Mesenchymal stem cell (in vitro differentiated cells and primary cell): ENCODE results near the gene PCGF2. TPM values are rescaled to one million over a fixed set of nuclear protein-coding genes. Genes with fewer than 3 reads are reported as not detected.
A peak's percentile ranks its signal among the peaks of the same experiment; 100 is the strongest.

Experiments
- small RNA-seq: library from polyadenylated mRNA; stranded (forward); fragments of <200 nt; extraction: miRNeasy Mini kit (QIAGEN cat#:217004); gene quantifications from one replicate; pipeline ENCODE3, GENCODE V24; 2013; ENCODE audit warnings: low read depth

Gene PCGF2

Small RNAs within 50 kb of the gene (small RNA-seq; reads per million reads assigned to genes)
- gene MIR4726, result 0.86 reads per million
- gene MIR4734, result not detected
- 735 reads per million, percentile 97 among the genes with 10 or more reads in this experiment for gene RNA5SP440
- gene RNU6-866P, result not detected
